Sciatic nerve (tissue), 2 donors: ENCODE results near the gene CDKL4. TPM values are rescaled to one million over a fixed set of nuclear protein-coding genes. Genes with fewer than 3 reads are reported as not detected.
A peak's percentile ranks its signal among the peaks of the same experiment; 100 is the strongest.
"Not testable (repeated sequence)": the region's sequence is repeated elsewhere in the genome, so short reads cannot be mapped to it uniquely, and the experiment has no call there.

Experiments used
- ATAC-seq: fragments of 200-7000 bp; cut with Tn5 transposase; one replicate; pipeline ENCODE4 v1.9.1; 2020; ENCODE audit warnings: mild to moderate bottlenecking, moderate library complexity
- DNase-seq: peaks from one replicate; pipeline ENCODE4 v3.0.0-alpha.2; 2020; ENCODE audit warnings: low spot score
- intact Hi-C: fragments of 100-400 bp; cut with DNase I; formaldehyde crosslinking; loops from one replicate; pipeline ENCODE4 v1.14.2; 2022
- total RNA-seq: library from RNA; stranded (reverse); fragmentation: NEBNext Ultra II Directional; extraction: Animal tissue kit (Norgen Biotek cat#: 25700); gene quantifications from one replicate; pipeline ENCODE4 v1.2.1, GENCODE V29; 2021
- donor health status: DM: no; HTN: no; CAD: no.
- donor health status: DM: no; HTN: no; CAD: no.

Gene CDKL4
- total RNA-seq, 1 donor from 2014 or later: 0.53 TPM

GRCh38 chr2:39188960-39189494 lies 54.7 kb downstream of the CDKL4 start:
- ATAC-seq: no peak
- DNase-seq: no peak
- intact Hi-C loops: no loop called here

- no peak for DNase-seq
- ATAC-seq: no peak
- intact Hi-C loops: no loop called here
Observed at GRCh38 chr2:39183673-39184072, 60.1 kb downstream of the CDKL4 start.

GRCh38 chr2:39181297-39181696 lies 62.5 kb downstream of the CDKL4 start:
- DNase-seq: no peak
- no peak for ATAC-seq
- intact Hi-C loops: no loop called here

GRCh38 chr2:39179974-39180960 lies 63.5 kb downstream of the CDKL4 start:
- ATAC-seq (no peak), DNase-seq (no peak)
- intact Hi-C loops: no loop called here

GRCh38 chr2:39178756-39179155 lies 65.0 kb downstream of the CDKL4 start:
- DNase-seq (no peak), ATAC-seq (no peak)
- intact Hi-C loops: no loop called here

GRCh38 chr2:39176997-39177396 lies 66.8 kb downstream of the CDKL4 start:
- intact Hi-C loops: no loop called here
- ATAC-seq (no peak), DNase-seq (no peak)

GRCh38 chr2:39175026-39175812 lies 68.6 kb downstream of the CDKL4 start:
- intact Hi-C loops: no loop called here
- ATAC-seq (no peak), DNase-seq (no peak)

GRCh38 chr2:39174022-39174421 lies 69.7 kb downstream of the CDKL4 start:
- ATAC-seq (no peak), DNase-seq (no peak)
- intact Hi-C loops: no loop called here

- intact Hi-C loops, ATAC-seq, DNase-seq: not testable (repeated sequence)
Observed at GRCh38 chr2:39172047-39172706, 71.6 kb downstream of the CDKL4 start.

- ATAC-seq: no peak
- intact Hi-C loops: no loop called here
- no peak for DNase-seq
Observed at GRCh38 chr2:39171621-39172020, 72.1 kb downstream of the CDKL4 start.

- DNase-seq (no peak), ATAC-seq (no peak)
- intact Hi-C loops: no loop called here
Observed at GRCh38 chr2:39164089-39164488, 79.7 kb downstream of the CDKL4 start.

GRCh38 chr2:39160982-39161381 lies 82.8 kb downstream of the CDKL4 start:
- intact Hi-C loops: no loop called here
- no peak for DNase-seq
- no peak for ATAC-seq

- intact Hi-C loops: no loop called here
- ATAC-seq (no peak), DNase-seq (no peak)
Observed at GRCh38 chr2:39159283-39159682, 84.5 kb downstream of the CDKL4 start.

GRCh38 chr2:39158351-39158750 lies 85.4 kb downstream of the CDKL4 start:
- ATAC-seq: no peak
- no peak for DNase-seq
- intact Hi-C loops: no loop called here

- intact Hi-C loops: no loop called here
- no peak for DNase-seq
- no peak for ATAC-seq
Observed at GRCh38 chr2:39156846-39157245, 86.9 kb downstream of the CDKL4 start.

GRCh38 chr2:39156107-39156506 lies 87.7 kb downstream of the CDKL4 start:
- DNase-seq (no peak), ATAC-seq (peak; percentile 67)
- intact Hi-C loops: no loop called here

GRCh38 chr2:39155573-39155972 lies 88.2 kb downstream of the CDKL4 start:
- ATAC-seq, intact Hi-C loops, DNase-seq: not testable (repeated sequence)

GRCh38 chr2:39154944-39155343 lies 88.8 kb downstream of the CDKL4 start:
- ATAC-seq (no peak), DNase-seq (no peak)
- intact Hi-C loops: no loop called here

- intact Hi-C loops: no loop called here
- DNase-seq (no peak), ATAC-seq (no peak)
Observed at GRCh38 chr2:39153312-39153711, 90.5 kb downstream of the CDKL4 start.
